DND-41 (cell line): Measurements from ENCODE around the gene DGKB.

Experiments
- ATAC-seq: fragments of 200-7000 bp; cut with Tn5 transposase; 3 replicates; pipeline ENCODE4 v1.9.1; 2021; ENCODE audit warnings: low read depth; ENCODE audit not compliant: insufficient read depth
- DNase-seq: peaks from one replicate; pipeline ENCODE4 v3.0.0-alpha.2; 2020
- H2AFZ ChIP-seq: 2 replicates; pipeline ENCODE4 v1.6.0; 2012; ENCODE audit warnings: low read depth, low read length
- H3K27ac ChIP-seq: 2 replicates; pipeline ENCODE4 v1.5.1; 2012; ENCODE audit warnings: low read length, inconsistent platforms
- H3K27me3 ChIP-seq: fragments of 200-600 bp; sonication (generic); 2 replicates; pipeline ENCODE4 v1.6.0; 2012; ENCODE audit warnings: low read length, mild to moderate bottlenecking, inconsistent platforms; ENCODE audit not compliant: insufficient read depth, poor library complexity
- H3K36me3 ChIP-seq: 2 replicates; pipeline ENCODE4 v1.5.1; 2012; ENCODE audit warnings: low read length, inconsistent platforms; ENCODE audit not compliant: insufficient read depth
- H3K4me1 ChIP-seq: 2 replicates; pipeline ENCODE4 v1.5.1; 2012; ENCODE audit warnings: mild to moderate bottlenecking, low read length; ENCODE audit not compliant: insufficient read depth
- H3K4me2 ChIP-seq: 2 replicates; pipeline ENCODE4 v1.6.0; 2012; ENCODE audit warnings: mild to moderate bottlenecking, moderate library complexity, low read length, inconsistent platforms; ENCODE audit not compliant: insufficient read depth
- H3K4me3 ChIP-seq, 2 experiments: fragments of 200-600 bp in 1 of 2; shearing (Covaris generic) in 1 of 2; 2 replicates each; pipeline ENCODE4 v1.5.1; 2012 to 2016; ENCODE audit warnings: inconsistent platforms in 2 of 2, low read length in 2 of 2, mild to moderate bottlenecking in 2 of 2, low read depth in 1 of 2, moderate library complexity in 1 of 2
- H3K79me2 ChIP-seq: 2 replicates; pipeline ENCODE4 v1.6.0; 2012; ENCODE audit warnings: low read length, inconsistent platforms; ENCODE audit not compliant: insufficient read depth
- H3K9ac ChIP-seq: 2 replicates; pipeline ENCODE4 v1.6.0; 2012; ENCODE audit warnings: low read depth, mild to moderate bottlenecking, inconsistent platforms, low read length, moderate library complexity
- H3K9me3 ChIP-seq: 2 replicates; pipeline ENCODE4 v1.5.1; 2012; ENCODE audit warnings: low read length, moderate library complexity, mild to moderate bottlenecking, inconsistent platforms; ENCODE audit not compliant: insufficient read depth, severe bottlenecking
- H4K20me1 ChIP-seq: 2 replicates; pipeline ENCODE4 v1.6.0; 2012; ENCODE audit warnings: low read length; ENCODE audit not compliant: insufficient read depth
- EZH2 ChIP-seq: IDR thresholded peaks from 3 replicates; pipeline ENCODE4 v1.6.1; 2012; ENCODE audit warnings: borderline replicate concordance, low read depth, mild to moderate bottlenecking, moderate library complexity, low read length, inconsistent platforms; ENCODE audit not compliant: severe bottlenecking
- TF ChIP-seq, protein P1 (sequence below): IDR thresholded peaks from 2 replicates; pipeline ENCODE4 v1.5.1; 2012; ENCODE audit warnings: borderline replicate concordance, low read length, moderate library complexity, mild to moderate bottlenecking; ENCODE audit not compliant: poor library complexity, severe bottlenecking; ENCODE audit errors: extremely low read depth

The DGKB gene

DNA sequence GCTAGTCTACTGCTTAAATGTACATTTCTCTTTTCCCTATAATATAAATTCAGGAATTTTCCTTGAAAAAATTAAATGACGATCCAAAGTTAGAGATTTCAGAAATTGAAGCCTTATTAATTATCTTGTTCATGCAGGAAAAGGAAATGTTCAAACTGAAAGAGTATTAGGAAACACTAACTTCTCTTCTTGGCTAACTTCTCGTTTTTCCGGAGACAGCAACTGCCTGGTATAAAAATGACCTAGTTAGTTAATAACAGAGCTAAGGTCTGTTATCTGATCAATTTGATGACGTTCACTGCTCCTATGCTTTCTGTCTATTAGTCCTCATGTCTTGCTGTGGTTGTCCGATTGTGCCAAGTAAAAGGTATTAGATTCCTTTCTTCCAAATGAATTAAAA is 212.5 kb downstream of the DGKB start:
- Histone ChIP-seq H3K9ac (no peak overlapping the region), H3K27me3 (no peaks in the 10 kb centered on the region), H3K9me3 (no peaks in the 10 kb centered on the region), H2AFZ (no peak overlapping the region), H3K27ac (no peak overlapping the region), H3K4me2 (no peak overlapping the region), H3K79me2 (no peaks in the 10 kb centered on the region), H3K4me1 (no peaks in the 10 kb centered on the region), H3K4me3 (no peak overlapping the region), H4K20me1 (no peaks in the 10 kb centered on the region), H3K36me3 (no peaks in the 10 kb centered on the region)
- TF ChIP-seq EZH2 = no peak
- TF ChIP-seq, protein P1, sequence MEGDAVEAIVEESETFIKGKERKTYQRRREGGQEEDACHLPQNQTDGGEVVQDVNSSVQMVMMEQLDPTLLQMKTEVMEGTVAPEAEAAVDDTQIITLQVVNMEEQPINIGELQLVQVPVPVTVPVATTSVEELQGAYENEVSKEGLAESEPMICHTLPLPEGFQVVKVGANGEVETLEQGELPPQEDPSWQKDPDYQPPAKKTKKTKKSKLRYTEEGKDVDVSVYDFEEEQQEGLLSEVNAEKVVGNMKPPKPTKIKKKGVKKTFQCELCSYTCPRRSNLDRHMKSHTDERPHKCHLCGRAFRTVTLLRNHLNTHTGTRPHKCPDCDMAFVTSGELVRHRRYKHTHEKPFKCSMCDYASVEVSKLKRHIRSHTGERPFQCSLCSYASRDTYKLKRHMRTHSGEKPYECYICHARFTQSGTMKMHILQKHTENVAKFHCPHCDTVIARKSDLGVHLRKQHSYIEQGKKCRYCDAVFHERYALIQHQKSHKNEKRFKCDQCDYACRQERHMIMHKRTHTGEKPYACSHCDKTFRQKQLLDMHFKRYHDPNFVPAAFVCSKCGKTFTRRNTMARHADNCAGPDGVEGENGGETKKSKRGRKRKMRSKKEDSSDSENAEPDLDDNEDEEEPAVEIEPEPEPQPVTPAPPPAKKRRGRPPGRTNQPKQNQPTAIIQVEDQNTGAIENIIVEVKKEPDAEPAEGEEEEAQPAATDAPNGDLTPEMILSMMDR = no peak
- no peak for DNase-seq
- no peak for ATAC-seq

DNA sequence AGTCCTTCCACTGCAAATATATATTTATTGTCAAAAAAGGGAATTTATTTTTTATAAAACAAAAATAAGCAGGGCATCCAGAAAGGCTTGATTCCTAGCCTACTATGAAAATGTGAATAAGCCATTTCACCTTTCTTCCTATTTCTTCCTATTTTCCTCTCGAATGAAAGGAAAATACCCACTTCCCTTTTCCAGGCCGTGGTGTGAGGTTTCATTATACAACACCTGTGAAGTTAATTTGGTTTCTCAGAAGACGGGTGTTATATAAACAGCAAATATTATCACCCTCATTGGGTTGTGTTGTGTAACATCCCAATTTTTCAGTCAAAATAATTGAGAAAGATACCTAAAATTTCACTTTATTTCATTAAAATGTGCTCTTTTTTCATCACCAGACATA is 214.3 kb downstream of the DGKB start:
- DNase-seq (no peak), ATAC-seq (no peak)
- TF ChIP-seq, protein P1 = no peak
- no peak for TF ChIP-seq EZH2
- no peaks in the 10 kb centered on the region for H3K36me3 ChIP-seq
- no peak overlapping the region for H3K4me2 ChIP-seq
- H3K27me3 ChIP-seq = no peaks in the 10 kb centered on the region
- no peak overlapping the region for H2AFZ ChIP-seq
- H3K79me2 ChIP-seq = no peaks in the 10 kb centered on the region
- H3K4me1 ChIP-seq = no peaks in the 10 kb centered on the region
- no peak overlapping the region for H3K27ac ChIP-seq
- no peaks in the 10 kb centered on the region for H3K9me3 ChIP-seq
- no peaks in the 10 kb centered on the region for H4K20me1 ChIP-seq
- H3K4me3 ChIP-seq = no peak overlapping the region
- no peak overlapping the region for H3K9ac ChIP-seq

DNA sequence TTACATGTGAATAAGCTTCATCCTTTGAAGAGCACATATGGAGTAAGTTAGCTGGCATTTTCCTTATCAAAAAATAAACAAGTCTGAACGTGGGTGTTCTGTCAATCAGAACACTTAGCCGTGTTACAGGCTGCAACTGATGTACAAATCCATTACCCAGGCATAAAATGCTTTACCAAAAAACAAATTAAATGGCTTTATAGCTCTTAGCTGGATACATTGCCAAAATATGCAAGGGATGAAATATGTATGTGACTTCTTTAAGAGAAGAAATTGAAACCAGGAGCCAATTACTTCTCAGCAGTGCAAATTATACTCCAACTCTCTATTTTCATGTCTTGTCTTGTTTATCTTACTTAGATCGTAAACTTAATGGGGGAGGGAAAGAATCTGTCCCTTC is 214.8 kb downstream of the DGKB start:
- H2AFZ ChIP-seq = no peak overlapping the region
- H3K4me2 ChIP-seq = no peak overlapping the region
- H3K27me3 ChIP-seq = no peaks in the 10 kb centered on the region
- H4K20me1 ChIP-seq = no peaks in the 10 kb centered on the region
- ATAC-seq = no peak
- no peak for DNase-seq
- no peak overlapping the region for H3K27ac ChIP-seq
- TF ChIP-seq, protein P1 = no peak
- no peak for TF ChIP-seq EZH2
- H3K9ac ChIP-seq = no peak overlapping the region
- H3K9me3 ChIP-seq = no peaks in the 10 kb centered on the region
- H3K4me1 ChIP-seq = no peaks in the 10 kb centered on the region
- no peaks in the 10 kb centered on the region for H3K36me3 ChIP-seq
- no peak overlapping the region for H3K4me3 ChIP-seq
- H3K79me2 ChIP-seq = no peaks in the 10 kb centered on the region

DNA sequence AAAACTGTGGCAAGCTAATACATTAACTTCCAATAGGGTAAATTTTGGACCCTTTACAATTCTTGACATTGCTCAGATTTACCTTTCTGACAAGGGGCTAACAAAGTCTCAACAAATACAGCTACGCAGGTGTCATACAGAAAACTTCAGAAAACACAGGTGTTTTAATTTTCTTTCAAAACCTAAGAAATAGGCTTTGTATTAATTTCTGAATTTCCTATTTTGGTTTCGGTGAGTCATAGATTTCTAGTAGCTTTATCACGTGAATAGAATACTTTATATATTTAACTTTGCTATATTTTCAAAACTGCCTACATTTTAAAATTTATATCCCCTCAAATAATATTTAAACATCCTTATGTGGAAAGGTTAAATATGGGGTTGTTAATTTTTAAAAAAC is 215.3 kb downstream of the DGKB start:
- Histone ChIP-seq H3K79me2 (no peaks in the 10 kb centered on the region), H4K20me1 (no peaks in the 10 kb centered on the region), H3K9me3 (no peaks in the 10 kb centered on the region), H3K27me3 (no peaks in the 10 kb centered on the region), H3K4me1 (no peaks in the 10 kb centered on the region), H3K27ac (no peak overlapping the region), H3K4me2 (no peak overlapping the region), H3K9ac (no peak overlapping the region), H3K36me3 (no peaks in the 10 kb centered on the region), H3K4me3 (no peak overlapping the region), H2AFZ (no peak overlapping the region)
- ATAC-seq = no peak
- no peak for DNase-seq
- TF ChIP-seq, protein P1 = no peak
- no peak for TF ChIP-seq EZH2
